B cell (primary cell): Measurements from ENCODE around the gene ACSL4. TPM values are rescaled to one million over a fixed set of nuclear protein-coding genes. Genes with fewer than 3 reads are reported as not detected.

Experiments used
- ATAC-seq: fragments of 200-7000 bp; cut with Tn5 transposase; one replicate; pipeline ENCODE4 v1.10.0; 2021; ENCODE audit warnings: low read depth, mild to moderate bottlenecking, moderate number of reproducible peaks, moderate library complexity
- CTCF ChIA-PET: fragments of 350-600 bp; sonication (Branson Sonifier 250); formaldehyde crosslinking; loops from one replicate; lab custom pipeline; 2021; ENCODE audit warnings: antibody characterized with exemption, inconsistent platforms; lab: Charles Lee
- POLR2A ChIA-PET: fragments of 350-600 bp; sonication (Branson Sonifier 250); formaldehyde crosslinking; loops from one replicate; lab custom pipeline; 2021; ENCODE audit warnings: antibody characterized with exemption; lab: Charles Lee
- DNase-seq: peaks from one replicate; pipeline ENCODE4 v3.0.0; 2013
- H2AFZ ChIP-seq: 2 replicates; pipeline ENCODE4 v1.6.1; 2012; ENCODE audit warnings: mild to moderate bottlenecking, low read depth, low read length; ENCODE audit not compliant: insufficient read depth, poor library complexity, severe bottlenecking
- H3K27ac ChIP-seq, 2 donors: 1 replicate in 1 of 2; 2 replicates in 1 of 2; pipeline ENCODE4 v1.5.1; 2012 to 2013; ENCODE audit warnings: low read length in 2 of 2, mild to moderate bottlenecking in 2 of 2, moderate library complexity in 1 of 2
- H3K27me3 ChIP-seq, 4 experiments: fragments of 200-600 bp in 1 of 4; sonication (generic) in 1 of 4; replicated peaks in 1 of 4; 1 replicate in 2 of 4; 2 replicates in 2 of 4; pipeline versions ENCODE4 v1.6.1 to v1.7.0; 2013 to 2016; ENCODE audit warnings: low read length in 3 of 4, mild to moderate bottlenecking in 2 of 4, mixed read lengths in 1 of 4, moderate library complexity in 1 of 4; ENCODE audit not compliant: insufficient read depth in 4 of 4, control insufficient read depth in 3 of 4; ENCODE audit errors: control extremely low read depth in 1 of 4
- H3K36me3 ChIP-seq, 2 experiments: replicated peaks in 1 of 2; 1 replicate in 1 of 2; 2 replicates in 1 of 2; pipeline versions ENCODE4 v1.6.1 to v1.7.1; 2013; ENCODE audit warnings: low read length in 1 of 2; ENCODE audit not compliant: insufficient read depth in 2 of 2, control insufficient read depth in 1 of 2; ENCODE audit errors: control extremely low read depth in 1 of 2, extremely low read depth in 1 of 2
- H3K4me1 ChIP-seq, 2 donors: fragments of 200-600 bp in 1 of 2; sonication (generic) in 1 of 2; 1 replicate in 1 of 2; 2 replicates in 1 of 2; pipeline versions ENCODE4 v1.5.1 to v1.6.1; 2013 to 2017; ENCODE audit warnings: low read length in 2 of 2; ENCODE audit not compliant: control insufficient read depth in 2 of 2, insufficient read depth in 2 of 2
- H3K4me2 ChIP-seq: replicated peaks from 2 replicates; pipeline ENCODE3; 2012; ENCODE audit warnings: mild to moderate bottlenecking, low read depth, low read length; ENCODE audit not compliant: poor library complexity, severe bottlenecking
- H3K4me3 ChIP-seq, 5 experiments: fragments of 200-600 bp in 1 of 5; sonication (generic) in 1 of 5; 1 replicate in 3 of 5; 2 replicates in 2 of 5; pipeline versions ENCODE4 v1.5.1 to v1.7.0; 2011 to 2016; ENCODE audit warnings: low read length in 4 of 5, mild to moderate bottlenecking in 4 of 5, low read depth in 2 of 5, control low read depth in 1 of 5, moderate library complexity in 1 of 5; ENCODE audit not compliant: insufficient read depth in 1 of 5; ENCODE audit errors: control extremely low read depth in 1 of 5, extremely low read depth in 1 of 5
- H3K79me2 ChIP-seq: fragments of 200-600 bp; sonication (generic); one replicate; pipeline ENCODE4 v1.6.0; 2016; ENCODE audit warnings: low read length; ENCODE audit not compliant: control insufficient read depth, insufficient read depth
- H3K9ac ChIP-seq: fragments of 200-600 bp; sonication (generic); 2 replicates; pipeline ENCODE4 v1.6.1; 2017; ENCODE audit warnings: mild to moderate bottlenecking, low read length, moderate library complexity
- H3K9me3 ChIP-seq, 3 donors: one replicate each; pipeline versions ENCODE4 v1.6.1 to v1.7.1; 2013; ENCODE audit warnings: low read length in 2 of 3; ENCODE audit not compliant: control insufficient read depth in 2 of 3, insufficient read depth in 1 of 3; ENCODE audit errors: control extremely low read depth in 1 of 3
- H4K20me1 ChIP-seq: 2 replicates; pipeline ENCODE4 v1.6.0; 2012; ENCODE audit warnings: mild to moderate bottlenecking, low read length; ENCODE audit not compliant: insufficient read depth, control insufficient read depth, poor library complexity, severe bottlenecking
- H3K27ac Mint-ChIP-seq: one replicate; pipeline ENCODE4 v1.8.0; 2021; ENCODE audit warnings: mixed read lengths
- H3K27me3 Mint-ChIP-seq: one replicate; pipeline ENCODE4 v1.8.0; 2021; ENCODE audit warnings: mixed read lengths
- H3K4me1 Mint-ChIP-seq: one replicate; pipeline ENCODE4 v1.8.0; 2021; ENCODE audit warnings: mixed read lengths
- H3K4me3 Mint-ChIP-seq: one replicate; pipeline ENCODE4 v1.8.0; 2021; ENCODE audit warnings: mixed read lengths
- H3K9me3 Mint-ChIP-seq: one replicate; pipeline ENCODE4 v1.8.0; 2022; ENCODE audit warnings: mixed read lengths; ENCODE audit not compliant: insufficient read depth
- EZH2 ChIP-seq: IDR thresholded peaks from 2 replicates; pipeline ENCODE4 v1.6.1; 2012; ENCODE audit warnings: borderline replicate concordance, low read depth, mild to moderate bottlenecking, moderate library complexity, low read length; ENCODE audit not compliant: insufficient read depth, poor library complexity, severe bottlenecking
- WGBS: methylation state at CpG from one replicate; pipeline ENCODE4 v1.1.5; 2013; ENCODE audit warnings: missing lambda C conversion rate; ENCODE audit not compliant: insufficient coverage; 5-methylcytosine and 5-hydroxymethylcytosine counted together
- intact Hi-C: fragments of 100-400 bp; cut with micrococcal nuclease; formaldehyde crosslinking; loops from one replicate; pipeline ENCODE4 v1.10.0; 2022
- polyA plus RNA-seq: library from polyadenylated mRNA; depleted of rRNA; stranded (reverse); fragments of >200 nt; gene quantifications from 2 replicates; pipeline ENCODE4 v1.2.3, GENCODE V29; 2012
- total RNA-seq, 2 donors: library from RNA; stranded (reverse); fragments of 120-200 nt in 1 of 2; gene quantifications; 1 replicate in 1 of 2; 2 replicates in 1 of 2; pipeline versions ENCODE4 v1.2.3 to v1.2.4, GENCODE V29; 2013 to 2022
- TF ChIP-seq, protein P1 (sequence below): fragments of 200-600 bp; IDR thresholded peaks from one replicate; pipeline ENCODE4 v1.8.0; 2022; ENCODE audit warnings: antibody characterized with exemption, mild to moderate bottlenecking

Gene ACSL4
- total and polyA plus RNA-seq, 2 donors (not counting 1 experiment from before 2014, with no cell fraction given) = 4.0 to 29.1 TPM

DNA sequence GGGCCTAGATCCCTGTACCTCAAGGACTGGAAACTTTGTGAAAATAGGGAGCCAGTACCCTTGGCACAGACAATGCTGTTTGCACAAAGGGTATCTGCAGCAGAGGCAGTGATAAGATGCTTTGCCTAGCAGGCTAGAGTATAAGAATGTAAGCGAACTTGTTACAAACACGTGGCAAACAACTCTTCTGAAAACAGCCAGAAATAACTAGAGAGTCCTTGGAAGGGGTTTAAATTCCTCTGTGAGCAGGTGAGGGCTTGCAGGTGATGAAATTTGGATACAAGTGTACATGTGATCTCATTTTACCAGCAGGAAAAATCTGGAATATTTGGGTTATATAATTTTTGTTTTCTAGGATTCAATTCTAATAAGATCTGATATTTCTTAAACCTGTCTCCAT is 18.6 kb upstream of the ACSL4 start:
- H3K9me3 Mint-ChIP-seq = peaks cover 4% of the 10 kb centered on the region
- H3K4me3 Mint-ChIP-seq = no peak overlapping the region
- TF ChIP-seq, protein P1, sequence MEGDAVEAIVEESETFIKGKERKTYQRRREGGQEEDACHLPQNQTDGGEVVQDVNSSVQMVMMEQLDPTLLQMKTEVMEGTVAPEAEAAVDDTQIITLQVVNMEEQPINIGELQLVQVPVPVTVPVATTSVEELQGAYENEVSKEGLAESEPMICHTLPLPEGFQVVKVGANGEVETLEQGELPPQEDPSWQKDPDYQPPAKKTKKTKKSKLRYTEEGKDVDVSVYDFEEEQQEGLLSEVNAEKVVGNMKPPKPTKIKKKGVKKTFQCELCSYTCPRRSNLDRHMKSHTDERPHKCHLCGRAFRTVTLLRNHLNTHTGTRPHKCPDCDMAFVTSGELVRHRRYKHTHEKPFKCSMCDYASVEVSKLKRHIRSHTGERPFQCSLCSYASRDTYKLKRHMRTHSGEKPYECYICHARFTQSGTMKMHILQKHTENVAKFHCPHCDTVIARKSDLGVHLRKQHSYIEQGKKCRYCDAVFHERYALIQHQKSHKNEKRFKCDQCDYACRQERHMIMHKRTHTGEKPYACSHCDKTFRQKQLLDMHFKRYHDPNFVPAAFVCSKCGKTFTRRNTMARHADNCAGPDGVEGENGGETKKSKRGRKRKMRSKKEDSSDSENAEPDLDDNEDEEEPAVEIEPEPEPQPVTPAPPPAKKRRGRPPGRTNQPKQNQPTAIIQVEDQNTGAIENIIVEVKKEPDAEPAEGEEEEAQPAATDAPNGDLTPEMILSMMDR = no peak
- TF ChIP-seq EZH2 = no peak
- no peak for ATAC-seq
- Histone ChIP-seq H3K36me3 (no peaks in the 10 kb centered on the region), H3K4me1 (no peaks in the 10 kb centered on the region), H3K9me3 (no peaks in the 10 kb centered on the region), H3K27ac (no peak overlapping the region), H2AFZ (no peak overlapping the region), H4K20me1 (no peaks in the 10 kb centered on the region), H3K79me2 (no peaks in the 10 kb centered on the region), H3K27me3 (no peaks in the 10 kb centered on the region), H3K4me2 (no peak overlapping the region), H3K4me3 (no peak overlapping the region), H3K9ac (no peak overlapping the region)
- ChIA-PET POLR2A (no interaction called here), CTCF (no interaction called here)
- H3K27me3 Mint-ChIP-seq = peaks cover 4% of the 10 kb centered on the region
- H3K27ac Mint-ChIP-seq = no peak overlapping the region
- no peaks in the 10 kb centered on the region for H3K4me1 Mint-ChIP-seq
- WGBS = no CpG with 5 or more reads among the region's 2 CpGs
- intact Hi-C loops = no loop called here
- DNase-seq = no peak

- no peak for TF ChIP-seq EZH2
- TF ChIP-seq, protein P1 = no peak
- Histone ChIP-seq H3K9ac (no peak overlapping the region), H3K4me2 (no peak overlapping the region), H3K27me3 (no peaks in the 10 kb centered on the region), H3K4me1 (no peaks in the 10 kb centered on the region), H3K9me3 (no peaks in the 10 kb centered on the region), H3K27ac (no peak overlapping the region), H2AFZ (no peak overlapping the region), H3K79me2 (no peaks in the 10 kb centered on the region), H3K4me3 (no peak overlapping the region), H3K36me3 (no peaks in the 10 kb centered on the region), H4K20me1 (no peaks in the 10 kb centered on the region)
- ATAC-seq = no peak
- H3K4me3 Mint-ChIP-seq = no peak overlapping the region
- H3K9me3 Mint-ChIP-seq = no peaks in the 10 kb centered on the region
- no peaks in the 10 kb centered on the region for H3K27me3 Mint-ChIP-seq
- no peak overlapping the region for H3K27ac Mint-ChIP-seq
- no peaks in the 10 kb centered on the region for H3K4me1 Mint-ChIP-seq
- ChIA-PET POLR2A (no interaction called here), CTCF (no interaction called here)
- intact Hi-C loops = no loop called here
- DNase-seq = no peak
- WGBS = 88% methylated on average over 8 of the region's 14 CpGs
Observed at GRCh38 chrX:109749207-109749606, 16.1 kb upstream of the ACSL4 start.
